ENCODE results near the gene HKDC1.

- TF ChIP-seq CTCF (IDR thresholded peaks at IDR 0.05) = no peak
- no peak for TF ChIP-seq EZH2 (IDR thresholded peaks at IDR 0.05; ENCODE audit: borderline replicate concordance, insufficient read depth, low read depth, low read length, poor library complexity, severe bottlenecking)
Observed at GRCh38 chr10:69242852-69243212, 22.7 kb downstream of the HKDC1 start.
